NCI-H446 (cell line): ENCODE data around the gene EVA1C.
"Not testable (repeated sequence)": the region's sequence is repeated elsewhere in the genome, so short reads cannot be mapped to it uniquely, and the experiment has no call there.

Experiments
- DNase-seq, 2 experiments: peaks; one replicate each; lab custom pipeline; 2025; lab: John Stamatoyannopoulos, UW

The EVA1C gene

DNA sequence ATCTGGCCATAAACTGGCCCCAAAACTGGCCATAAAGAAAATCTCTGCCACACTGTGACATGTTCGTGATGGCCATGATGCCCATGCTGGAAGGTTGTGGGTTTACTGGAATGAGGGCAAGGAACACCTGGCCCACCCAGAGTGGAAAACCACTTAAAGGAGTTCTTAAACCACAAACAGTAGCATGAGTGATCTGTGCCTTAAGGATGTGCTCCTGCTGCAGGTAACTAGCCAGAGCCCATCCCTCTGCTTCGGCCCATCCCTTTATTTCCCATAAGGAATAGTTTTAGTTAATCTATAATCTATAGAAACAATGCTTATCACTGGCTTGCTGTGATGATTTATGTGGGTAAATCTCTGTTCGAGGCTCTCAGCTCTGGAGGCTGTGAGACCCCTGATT is 50.1 kb downstream of the EVA1C start:
- DNase-seq: not testable (repeated sequence)

DNA sequence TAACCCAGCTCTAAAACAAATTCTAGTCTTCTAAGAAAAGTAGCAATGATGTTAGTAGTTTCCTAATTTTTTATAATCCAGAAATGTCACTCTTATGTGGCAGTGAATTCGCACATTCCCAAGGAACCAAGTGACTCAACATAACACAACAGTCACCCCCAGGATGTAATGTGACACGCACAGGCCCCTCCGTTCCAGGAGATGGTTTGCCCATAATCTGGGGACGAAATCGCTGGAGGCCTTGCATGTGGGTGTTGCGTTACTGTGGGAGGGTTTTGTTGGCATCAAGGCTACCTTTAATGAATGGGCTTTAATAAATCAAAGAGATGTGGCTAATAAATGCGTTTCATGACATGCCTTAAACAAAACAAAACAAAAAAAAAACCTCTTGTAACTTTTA is 50.9 kb downstream of the EVA1C start:
- DNase-seq: no peak

- DNase-seq: no peak
These were observed 51.4 kb downstream of the EVA1C start for GRCh38 chr21:32463889-32464300.

DNA sequence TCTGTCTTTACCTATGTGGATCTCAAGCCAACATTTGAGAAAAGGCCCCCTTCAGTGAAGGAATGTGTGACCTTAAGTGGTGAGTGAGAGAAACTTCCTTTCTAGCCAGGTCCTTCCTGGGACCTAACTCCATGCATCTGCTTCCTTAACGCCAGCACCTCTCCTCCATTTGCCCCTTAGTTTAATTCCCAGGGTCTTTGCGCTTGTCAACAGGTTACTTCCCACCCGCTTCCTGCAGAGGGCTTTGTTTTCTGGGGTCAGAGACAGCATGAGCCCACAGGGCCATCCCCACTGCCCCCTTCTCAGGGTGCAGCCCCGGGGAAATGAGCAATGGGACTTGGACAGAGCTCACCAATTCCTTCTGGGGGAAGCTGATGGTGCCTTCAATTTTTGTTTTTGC is 54.8 kb downstream of the EVA1C start:
- DNase-seq: no peak

GRCh38 chr21:32468681-32469111 is 56.2 kb downstream of the EVA1C start:
- DNase-seq: no peak

- DNase-seq: no peak
These were observed 57.1 kb downstream of the EVA1C start for GRCh38 chr21:32469628-32470027.

DNA sequence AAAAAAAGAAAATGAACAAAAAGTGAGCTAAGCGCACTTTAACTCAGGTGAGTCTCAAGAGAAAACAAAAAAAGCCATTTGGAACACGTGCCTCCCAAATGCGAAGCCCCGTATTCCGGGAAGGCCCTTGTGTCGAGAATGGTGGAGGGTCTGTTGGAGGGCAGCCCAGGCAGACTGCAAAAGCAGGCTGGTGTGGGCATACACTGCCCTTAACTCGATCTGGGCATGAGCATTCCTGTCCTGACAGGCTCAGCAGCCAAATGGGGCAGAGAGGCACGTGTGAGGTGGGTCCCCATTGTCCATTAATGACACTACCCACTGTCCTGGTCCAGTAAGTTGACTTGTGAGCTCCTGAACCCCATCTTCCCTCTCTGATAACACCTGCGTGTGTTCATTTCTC is 57.7 kb downstream of the EVA1C start:
- DNase-seq: no peak

GRCh38 chr21:32472890-32473765 is 60.6 kb downstream of the EVA1C start:
- no peak for DNase-seq

DNA sequence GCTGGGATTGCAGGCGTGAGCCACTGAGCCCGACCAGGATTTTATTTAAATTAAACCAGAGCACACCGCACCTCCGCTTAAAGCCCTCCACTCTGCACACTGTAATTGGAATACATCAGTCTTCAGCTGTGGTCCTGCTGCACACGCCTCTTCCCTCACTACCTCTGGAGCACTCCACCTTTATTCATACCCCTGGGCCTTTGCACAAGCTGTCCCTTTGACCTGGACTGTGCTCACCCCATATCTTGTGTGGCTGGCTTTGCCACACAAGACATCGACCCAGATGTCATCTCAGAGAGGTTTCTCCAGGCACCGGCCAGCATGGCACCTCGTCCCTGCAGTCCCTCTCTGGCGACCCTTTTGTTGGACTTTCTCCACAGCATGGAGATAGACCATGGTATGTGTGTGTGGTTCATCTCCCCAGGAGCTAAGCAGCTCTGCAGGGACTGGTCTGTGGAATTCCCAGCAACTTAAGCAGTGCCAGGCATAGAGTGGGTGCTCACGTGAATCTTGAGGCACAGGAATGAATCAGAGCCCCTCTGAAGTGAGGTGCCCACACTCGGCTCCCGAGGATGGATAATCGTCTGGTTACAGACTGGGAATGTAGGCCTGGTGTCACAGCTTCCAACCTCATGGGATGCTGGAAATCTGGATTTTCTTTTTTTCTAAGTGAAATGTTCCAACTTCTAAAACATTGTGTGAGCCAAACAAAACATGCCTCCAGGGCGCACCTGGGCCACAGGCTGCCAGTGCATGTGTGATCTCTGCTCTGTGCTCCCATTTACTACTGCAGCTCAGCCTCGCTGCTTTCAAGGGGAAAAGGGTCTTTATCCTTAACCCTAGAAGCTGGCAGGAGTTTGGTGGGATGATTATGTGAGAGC is 61.9 kb downstream of the EVA1C start:
- no peak for DNase-seq

GRCh38 chr21:32475162-32475812 is 62.8 kb downstream of the EVA1C start:
- no peak for DNase-seq

GRCh38 chr21:32476661-32477423 is 64.3 kb downstream of the EVA1C start:
- DNase-seq: no peak

GRCh38 chr21:32477424-32477745 is 64.9 kb downstream of the EVA1C start:
- DNase-seq: no peak

DNA sequence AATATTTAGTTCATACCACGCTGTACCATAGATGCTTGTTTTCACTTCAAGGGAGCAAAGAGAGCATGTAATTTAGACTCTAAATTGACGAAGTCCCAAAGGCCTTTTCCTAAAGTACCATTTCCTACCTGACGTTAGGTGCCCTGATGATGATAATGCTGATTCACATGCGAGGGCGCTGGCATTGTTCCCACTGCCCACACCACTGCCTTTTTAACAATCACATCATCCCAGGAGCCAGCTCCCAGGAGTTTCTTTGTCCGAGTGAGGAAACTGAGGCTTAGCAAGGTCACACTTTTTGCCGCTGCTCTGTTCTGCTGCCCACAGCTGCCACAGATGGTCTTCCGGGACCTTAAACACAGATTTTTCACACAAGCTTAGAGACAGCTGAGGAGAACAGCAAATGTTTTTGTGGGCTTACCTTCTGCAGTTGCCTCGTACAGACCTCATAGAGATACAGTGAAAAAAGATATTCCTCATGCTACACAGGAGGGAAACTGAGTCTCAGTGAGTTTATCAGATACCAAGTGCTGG is 69.4 kb downstream of the EVA1C start:
- no peak for DNase-seq

DNA sequence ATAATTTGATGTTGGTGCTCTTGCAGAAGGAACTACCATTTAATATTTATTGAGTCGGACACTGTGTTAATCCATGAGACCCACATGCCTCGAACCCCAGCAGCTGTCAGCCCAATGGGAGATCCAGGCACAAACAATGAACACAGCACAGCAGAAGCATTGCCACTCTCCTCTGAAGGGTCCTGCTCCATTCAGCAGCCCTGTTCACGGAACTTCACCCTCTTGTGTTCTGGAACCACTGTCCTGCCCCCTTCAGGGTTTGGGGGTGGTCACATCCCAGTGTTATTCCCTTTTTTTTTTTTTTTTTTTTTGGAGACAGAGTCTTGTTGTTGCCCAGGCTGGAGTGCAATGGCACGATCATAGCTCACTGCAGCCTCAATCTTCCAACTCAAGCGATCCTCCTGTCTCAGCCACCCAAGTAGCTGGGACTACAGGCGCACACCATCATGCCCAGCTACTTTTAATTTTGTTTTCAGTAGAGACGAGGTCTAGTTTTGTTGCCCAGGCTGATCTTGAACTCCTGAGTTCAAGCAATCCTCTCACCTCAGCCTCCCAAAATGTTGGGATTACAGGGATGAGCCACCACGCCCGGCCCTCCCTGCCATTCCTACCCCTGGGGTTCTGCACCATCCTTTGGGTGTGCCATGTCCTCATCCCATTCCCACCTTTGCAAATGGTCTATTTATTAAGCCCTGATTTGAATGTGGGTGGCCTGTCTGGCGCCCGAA is 70.2 kb downstream of the EVA1C start:
- no peak for DNase-seq

- no peak for DNase-seq
These were observed 70.7 kb downstream of the EVA1C start for GRCh38 chr21:32483293-32483595.

DNA sequence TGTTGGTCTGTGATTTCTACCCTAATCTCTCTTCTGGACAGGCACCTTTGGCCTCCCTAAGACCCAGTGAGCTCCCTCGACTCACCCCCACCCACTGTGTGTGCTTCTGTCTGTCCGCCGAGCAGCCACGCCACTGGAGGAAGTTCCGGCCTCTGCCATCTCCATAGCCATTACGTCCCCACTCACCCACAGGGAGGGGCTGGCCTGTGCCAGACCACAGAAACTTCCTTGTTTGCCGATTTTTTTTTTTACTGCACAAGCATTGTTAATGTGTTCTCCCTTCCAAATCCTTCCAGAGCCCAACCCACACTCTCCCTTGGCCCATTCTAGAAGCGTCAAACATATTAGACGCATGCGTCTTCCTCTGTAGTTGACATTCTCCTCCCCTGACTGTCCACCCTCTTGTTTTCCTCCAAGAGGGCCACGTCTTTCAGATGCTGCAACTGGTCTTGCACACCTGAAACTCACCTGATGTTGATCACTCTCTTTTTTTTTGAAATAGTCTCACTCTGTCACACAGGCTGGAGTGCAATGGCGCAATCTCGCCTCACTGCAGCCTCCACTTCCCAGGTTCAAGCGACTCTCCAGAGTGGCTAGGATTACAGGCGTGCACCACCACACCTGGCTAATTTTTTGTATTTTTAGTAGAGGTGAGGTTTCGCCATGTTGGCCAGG is 72.3 kb downstream of the EVA1C start:
- DNase-seq: no peak

GRCh38 chr21:32492376-32492775 is 79.9 kb downstream of the EVA1C start:
- no peak for DNase-seq

GRCh38 chr21:32494934-32495709 is 82.6 kb downstream of the EVA1C start:
- DNase-seq: no peak

GRCh38 chr21:32496568-32496967 is 84.1 kb downstream of the EVA1C start:
- no peak for DNase-seq
